ENCODE data around the gene ARL11.

GRCh38 chr13:49604570-49604969 lies 23.7 kb upstream of the ARL11 start:
- TF ChIP-seq EZH2 (IDR thresholded peaks at IDR 0.05; ENCODE audit: insufficient read depth, poor library complexity, severe bottlenecking) (no peak), EZH2phosphoT487 (IDR thresholded peaks at IDR 0.05; ENCODE audit: insufficient read depth, low read depth) (no peak)

Data from GM23248 (cell line).